ENCODE results near the gene TTC32. TPM values are rescaled to one million over a fixed set of nuclear protein-coding genes. Genes with fewer than 3 reads are reported as not detected.

Gene TTC32
- total RNA-seq, 2 donors from 2014 or later: 9.2 to 11.9 TPM

DNA sequence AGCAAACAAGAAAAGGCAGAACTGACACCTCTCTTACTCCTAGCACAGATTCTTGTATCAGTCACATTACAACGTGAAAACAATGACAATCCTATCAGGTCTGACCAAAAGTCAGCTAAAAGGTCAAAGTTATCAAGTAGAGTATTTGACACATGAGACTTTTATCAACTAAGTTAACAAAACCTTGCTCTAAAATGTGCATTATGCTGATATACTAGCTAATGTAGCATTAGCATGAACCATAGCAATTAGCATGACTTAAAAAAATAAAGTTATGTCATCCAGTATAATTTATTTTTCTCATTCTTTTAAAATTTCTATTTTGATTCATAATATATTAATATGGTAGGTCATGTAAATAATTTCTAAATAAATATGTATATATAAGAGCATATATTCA, 41.4 kb upstream of the TTC32 start:
- Histone ChIP-seq H3K4me1 (ENCODE audit: control insufficient read depth in 1 of 2, low read depth in 2 of 2) (no peaks in the 10 kb centered on the region), H3K4me3 (no peak overlapping the region), H3K36me3 (no peaks in the 10 kb centered on the region), H3K27ac (no peak overlapping the region), H3K27me3 (replicated peaks; ENCODE audit: insufficient read depth) (no peaks in the 10 kb centered on the region), H3K9me3 (no peaks in the 10 kb centered on the region)
- no peak for ATAC-seq (ENCODE audit: insufficient number of reproducible peaks, low FRiP score, low read depth)
- TF ChIP-seq CTCF (IDR thresholded peaks at IDR 0.05): no peak
- DNase-seq (ENCODE audit: low spot score): no peak

- H3K27ac ChIP-seq: no peak overlapping the region
- DNase-seq (ENCODE audit: low spot score) (no peak), ATAC-seq (ENCODE audit: insufficient number of reproducible peaks, low FRiP score, low read depth) (no peak)
- H3K27me3 ChIP-seq (replicated peaks; ENCODE audit: insufficient read depth): no peaks in the 10 kb centered on the region
- no peaks in the 10 kb centered on the region for H3K9me3 ChIP-seq
- no peaks in the 10 kb centered on the region for H3K36me3 ChIP-seq
- no peak overlapping the region for H3K4me3 ChIP-seq
- H3K4me1 ChIP-seq (ENCODE audit: control insufficient read depth in 1 of 2, low read depth in 2 of 2): no peaks in the 10 kb centered on the region
- TF ChIP-seq CTCF (IDR thresholded peaks at IDR 0.05): no peak
These were observed 40.4 kb upstream of the TTC32 start for GRCh38 chr2:19942199-19942598.

- H3K9me3 ChIP-seq: no peaks in the 10 kb centered on the region
- H3K4me3 ChIP-seq: no peak overlapping the region
- no peak for ATAC-seq (ENCODE audit: insufficient number of reproducible peaks, low FRiP score, low read depth)
- peaks cover 4% of the 10 kb centered on the region for H3K36me3 ChIP-seq
- H3K4me1 ChIP-seq (ENCODE audit: control insufficient read depth in 1 of 2, low read depth in 2 of 2): peaks cover 6 to 9% of the 10 kb centered on the region in 2 donors
- no peak overlapping the region for H3K27ac ChIP-seq
- H3K27me3 ChIP-seq (replicated peaks; ENCODE audit: insufficient read depth): no peaks in the 10 kb centered on the region
- no peak for TF ChIP-seq CTCF (IDR thresholded peaks at IDR 0.05)
- DNase-seq (ENCODE audit: low spot score): no peak
These were observed 35.2 kb upstream of the TTC32 start for GRCh38 chr2:19937004-19937403.

- Histone ChIP-seq H3K27me3 (replicated peaks; ENCODE audit: insufficient read depth) (no peaks in the 10 kb centered on the region), H3K4me3 (no peak overlapping the region), H3K9me3 (no peaks in the 10 kb centered on the region), H3K27ac (no peak overlapping the region), H3K4me1 (ENCODE audit: control insufficient read depth in 1 of 2, low read depth in 2 of 2) (peaks cover 6 to 9% of the 10 kb centered on the region in 2 donors), H3K36me3 (peaks cover 4% of the 10 kb centered on the region)
- ATAC-seq (ENCODE audit: insufficient number of reproducible peaks, low FRiP score, low read depth): no peak
- TF ChIP-seq CTCF (IDR thresholded peaks at IDR 0.05): no peak
- DNase-seq (ENCODE audit: low spot score): no peak
These were observed 34.4 kb upstream of the TTC32 start for GRCh38 chr2:19936203-19936602.

DNA sequence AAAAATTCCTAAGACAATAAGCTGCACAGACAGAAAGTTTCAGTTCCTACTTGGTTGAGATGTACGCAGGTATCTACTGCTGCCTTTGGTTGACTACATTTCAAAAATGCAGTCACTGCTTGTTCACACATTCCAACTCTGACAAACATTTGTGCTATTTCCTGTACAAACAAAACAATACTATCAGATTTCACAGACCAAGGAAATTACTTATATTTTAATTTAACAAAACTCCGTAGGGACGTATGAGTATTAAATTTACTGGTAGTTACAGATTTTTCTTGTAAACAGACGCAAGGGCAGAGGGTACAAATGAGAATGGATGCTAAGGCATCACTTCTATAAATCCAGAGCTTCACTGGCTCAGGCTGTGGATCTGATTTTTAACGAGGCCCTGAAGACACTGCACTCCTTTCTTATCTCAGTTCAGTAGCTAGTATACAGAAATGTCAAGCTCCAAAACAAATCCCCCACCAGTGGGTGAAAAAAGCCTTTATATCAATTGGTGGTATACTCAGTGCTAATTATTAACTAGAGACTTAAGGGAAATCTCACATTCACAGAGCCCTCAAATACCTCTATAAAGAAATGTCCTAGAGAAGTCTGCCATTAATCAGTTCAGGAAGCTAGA, 31.7 kb upstream of the TTC32 start:
- H3K4me3 ChIP-seq: peak overlapping the region; percentile 43
- ATAC-seq (ENCODE audit: insufficient number of reproducible peaks, low FRiP score, low read depth): no peak
- H3K4me1 ChIP-seq (ENCODE audit: control insufficient read depth in 1 of 2, low read depth in 2 of 2): peaks cover 6 to 9% of the 10 kb centered on the region in 2 donors
- peak overlapping the region in 1 of 2 donors; percentile 17 for H3K27ac ChIP-seq
- H3K27me3 ChIP-seq (replicated peaks; ENCODE audit: insufficient read depth): no peaks in the 10 kb centered on the region
- TF ChIP-seq CTCF (IDR thresholded peaks at IDR 0.05): no peak
- H3K9me3 ChIP-seq: peaks cover 1% of the 10 kb centered on the region
- peaks cover 5% of the 10 kb centered on the region for H3K36me3 ChIP-seq
- DNase-seq (ENCODE audit: low spot score): no peak

Measured in thoracic aorta (tissue), 2 donors.